CD14-positive monocyte (primary cell): ENCODE measurements around the gene STX4. TPM values are rescaled to one million over a fixed set of nuclear protein-coding genes. Genes with fewer than 3 reads are reported as not detected.

ENCODE experiments used
- DNase-seq, 3 donors: peaks; one replicate each; pipeline ENCODE4 v3.0.0-alpha.2; 2011 to 2022
- H2AFZ ChIP-seq: 2 replicates; pipeline ENCODE4 v1.6.0; 2012; ENCODE audit warnings: mild to moderate bottlenecking, low read depth, low read length, inconsistent platforms; ENCODE audit not compliant: insufficient read depth, poor library complexity, severe bottlenecking
- H3K27ac ChIP-seq, 2 donors: 1 replicate in 1 of 2; 2 replicates in 1 of 2; pipeline ENCODE4 v1.5.1; 2012 to 2013; ENCODE audit warnings: low read length in 2 of 2, control low read depth in 1 of 2, inconsistent platforms in 1 of 2, low read depth in 1 of 2, mild to moderate bottlenecking in 1 of 2
- H3K27me3 ChIP-seq, 2 donors: one replicate each; pipeline versions ENCODE4 v1.6.0 to v1.6.1; 2011 to 2013; ENCODE audit warnings: low read length in 2 of 2; ENCODE audit not compliant: control insufficient read depth in 2 of 2, insufficient read depth in 2 of 2
- H3K36me3 ChIP-seq, 2 donors: replicated peaks in 1 of 2; 1 replicate in 1 of 2; 2 replicates in 1 of 2; pipeline versions ENCODE4 v1.5.1 to v1.6.1; 2012 to 2013; ENCODE audit warnings: low read length in 2 of 2, control low read depth in 1 of 2, inconsistent platforms in 1 of 2, mild to moderate bottlenecking in 1 of 2; ENCODE audit not compliant: insufficient read depth in 2 of 2, control insufficient read depth in 1 of 2
- H3K4me1 ChIP-seq, 2 donors: 1 replicate in 1 of 2; 2 replicates in 1 of 2; pipeline versions ENCODE4 v1.5.1 to v1.6.1; 2012 to 2013; ENCODE audit warnings: low read length in 2 of 2, control low read depth in 1 of 2, inconsistent platforms in 1 of 2, mild to moderate bottlenecking in 1 of 2, moderate library complexity in 1 of 2; ENCODE audit not compliant: insufficient read depth in 2 of 2, control insufficient read depth in 1 of 2
- H3K4me2 ChIP-seq: replicated peaks from 2 replicates; pipeline ENCODE3; 2012; ENCODE audit warnings: low read length, moderate library complexity, mild to moderate bottlenecking; ENCODE audit not compliant: poor library complexity, severe bottlenecking; ENCODE audit errors: extremely low read depth
- H3K4me3 ChIP-seq, 3 experiments: fragments of 200-600 bp in 1 of 3; sonication (generic) in 1 of 3; replicated peaks in 1 of 3; 1 replicate in 2 of 3; 2 replicates in 1 of 3; pipeline ENCODE4 v1.5.1; 2011 to 2013; ENCODE audit warnings: low read length in 3 of 3, mild to moderate bottlenecking in 3 of 3, control low read depth in 2 of 3, low read depth in 2 of 3, inconsistent platforms in 1 of 3, moderate library complexity in 1 of 3
- H3K79me2 ChIP-seq: 2 replicates; pipeline ENCODE4 v1.6.0; 2012; ENCODE audit warnings: mild to moderate bottlenecking, control low read depth, inconsistent platforms, low read length, moderate library complexity; ENCODE audit not compliant: insufficient read depth
- H3K9ac ChIP-seq: 2 replicates; pipeline ENCODE4 v1.6.0; 2017; ENCODE audit warnings: low read length, mild to moderate bottlenecking; ENCODE audit not compliant: insufficient read depth, poor library complexity, severe bottlenecking
- H3K9me3 ChIP-seq, 2 donors: replicated peaks in 1 of 2; 1 replicate in 1 of 2; 2 replicates in 1 of 2; pipeline versions ENCODE4 v1.5.1 to v1.6.1; 2012 to 2013; ENCODE audit warnings: low read length in 2 of 2, control low read depth in 1 of 2; ENCODE audit not compliant: control insufficient read depth in 1 of 2, insufficient read depth in 1 of 2
- H4K20me1 ChIP-seq: 2 replicates; pipeline ENCODE4 v1.6.0; 2012; ENCODE audit warnings: mild to moderate bottlenecking, low read length, control low read depth, moderate library complexity; ENCODE audit not compliant: insufficient read depth
- H3K27ac Mint-ChIP-seq, 7 donors: one replicate each; pipeline ENCODE4 v1.8.0; 2020; ENCODE audit warnings: mild to moderate bottlenecking in 7 of 7, mixed read lengths in 7 of 7, moderate library complexity in 6 of 7, inconsistent platforms in 2 of 7
- H3K27me3 Mint-ChIP-seq, 3 donors: one replicate each; pipeline ENCODE4 v1.8.0; 2021 to 2022; ENCODE audit warnings: low read depth in 3 of 3, mild to moderate bottlenecking in 3 of 3, mixed read lengths in 3 of 3, moderate library complexity in 3 of 3, inconsistent platforms in 1 of 3
- H3K36me3 Mint-ChIP-seq, 2 donors: one replicate each; pipeline ENCODE4 v1.8.0; 2020; ENCODE audit warnings: mixed read lengths in 2 of 2, inconsistent platforms in 1 of 2, mild to moderate bottlenecking in 1 of 2
- H3K4me1 Mint-ChIP-seq: one replicate; pipeline ENCODE4 v1.8.0; 2020; ENCODE audit warnings: mild to moderate bottlenecking, mixed read lengths
- H3K4me3 Mint-ChIP-seq, 2 donors: one replicate each; pipeline ENCODE4 v1.8.0; 2020; ENCODE audit warnings: mild to moderate bottlenecking in 2 of 2, mixed read lengths in 2 of 2, moderate library complexity in 1 of 2
- H3K9me3 Mint-ChIP-seq, 7 donors: one replicate each; pipeline ENCODE4 v1.8.0; 2020 to 2022; ENCODE audit warnings: mixed read lengths in 7 of 7, mild to moderate bottlenecking in 6 of 7, moderate library complexity in 6 of 7, inconsistent platforms in 2 of 7
- CTCF ChIP-seq: fragments of 200-600 bp; IDR thresholded peaks from one replicate; pipeline ENCODE4 v1.8.0; 2022; ENCODE audit warnings: antibody characterized with exemption, mild to moderate bottlenecking
- WGBS: methylation state at CpG from one replicate; pipeline ENCODE4 v1.1.5; 2013; ENCODE audit warnings: missing lambda C conversion rate; ENCODE audit not compliant: insufficient coverage; 5-methylcytosine and 5-hydroxymethylcytosine counted together
- intact Hi-C, 2 donors: fragments of 100-400 bp; cut with micrococcal nuclease; formaldehyde crosslinking; loops; one replicate each; pipeline versions ENCODE4 v1.15.0 to v1.15.1; 2023
- polyA plus RNA-seq, 3 donors: library from polyadenylated mRNA; depleted of rRNA in 1 of 3; unstranded in 2 of 3; stranded (reverse) in 1 of 3; fragments of 300-500 nt in 2 of 3; fragments of >200 nt in 1 of 3; fragmentation: Illumina TruSeq in 2 of 3; gene quantifications; 1 replicate in 2 of 3; 2 replicates in 1 of 3; pipeline ENCODE4 v1.2.3, GENCODE V29; 2012 to 2021

STX4 gene
- polyA plus RNA-seq, 3 donors: 18.6 to 186 (median 21.8) TPM

GRCh38 chr16:31036691-31037090, 3.3 kb downstream of the STX4 start:
- peak overlapping the region; percentile 30 for H3K9ac ChIP-seq
- DNase-seq: peak; percentile 44 to 59 (median 49)
- H3K4me3 ChIP-seq: peak overlapping the region in 1 of 3 experiments; percentile 27
- Mint-ChIP-seq H3K27ac (peak overlapping the region; percentile 10 to 91 (median 79)), H3K4me3 (peak overlapping the region; percentile 32 to 37), H3K4me1 (peaks cover 32% of the 10 kb centered on the region), H3K9me3 (peaks cover 0 to 6% (median 0%) of the 10 kb centered on the region in 7 donors), H3K36me3 (peaks cover 48 to 55% of the 10 kb centered on the region in 2 donors), H3K27me3 (peaks cover 0 to 2% (median 2%) of the 10 kb centered on the region in 3 donors)
- H3K4me2 ChIP-seq: peak overlapping the region; percentile 28
- intact Hi-C loops: no loop called here
- H3K36me3 ChIP-seq: peaks cover 37 to 47% of the 10 kb centered on the region in 2 donors
- no peaks in the 10 kb centered on the region for H3K9me3 ChIP-seq
- H3K27me3 ChIP-seq: no peaks in the 10 kb centered on the region
- H3K27ac ChIP-seq: peak overlapping the region in 1 of 2 donors; percentile 69
- H4K20me1 ChIP-seq: peaks cover 22% of the 10 kb centered on the region
- WGBS: no CpG with 5 or more reads among the region's 2 CpGs
- peaks cover 27% of the 10 kb centered on the region for H3K79me2 ChIP-seq
- no peak for TF ChIP-seq CTCF
- H2AFZ ChIP-seq: no peak overlapping the region
- H3K4me1 ChIP-seq: peaks cover 38 to 44% of the 10 kb centered on the region in 2 donors

- no peak for TF ChIP-seq CTCF
- Mint-ChIP-seq H3K4me3 (no peak overlapping the region), H3K9me3 (peaks cover 0 to 3% (median 0%) of the 10 kb centered on the region in 7 donors), H3K27ac (peak overlapping the region in 2 of 7 donors; percentile 70 to 80), H3K36me3 (peaks cover 64 to 74% of the 10 kb centered on the region in 2 donors), H3K4me1 (peaks cover 21% of the 10 kb centered on the region), H3K27me3 (no peaks in the 10 kb centered on the region)
- Histone ChIP-seq H2AFZ (no peak overlapping the region), H3K4me2 (no peak overlapping the region), H3K27me3 (no peaks in the 10 kb centered on the region), H3K27ac (no peak overlapping the region), H3K79me2 (peaks cover 20% of the 10 kb centered on the region), H3K9ac (no peak overlapping the region), H4K20me1 (peaks cover 22% of the 10 kb centered on the region), H3K4me3 (no peak overlapping the region), H3K36me3 (peaks cover 55 to 66% of the 10 kb centered on the region in 2 donors), H3K9me3 (no peaks in the 10 kb centered on the region), H3K4me1 (peaks cover 27 to 29% of the 10 kb centered on the region in 2 donors)
- DNase-seq: no peak
- intact Hi-C loops: no loop called here
- WGBS: 100% methylated on average over 2 of the region's 2 CpGs
These were observed 5.6 kb downstream of the STX4 start for GRCh38 chr16:31038993-31039392.
